Measurements from ENCODE around the gene SMDT1. TPM values are rescaled to one million over a fixed set of nuclear protein-coding genes. Genes with fewer than 3 reads are reported as not detected.
"Not testable (repeated sequence)": the region's sequence is repeated elsewhere in the genome, so short reads cannot be mapped to it uniquely, and the experiment has no call there.

Gene SMDT1
- total and polyA plus RNA-seq, 2 experiments from 2014 or later: 4.9 to 97.9 TPM

DNA sequence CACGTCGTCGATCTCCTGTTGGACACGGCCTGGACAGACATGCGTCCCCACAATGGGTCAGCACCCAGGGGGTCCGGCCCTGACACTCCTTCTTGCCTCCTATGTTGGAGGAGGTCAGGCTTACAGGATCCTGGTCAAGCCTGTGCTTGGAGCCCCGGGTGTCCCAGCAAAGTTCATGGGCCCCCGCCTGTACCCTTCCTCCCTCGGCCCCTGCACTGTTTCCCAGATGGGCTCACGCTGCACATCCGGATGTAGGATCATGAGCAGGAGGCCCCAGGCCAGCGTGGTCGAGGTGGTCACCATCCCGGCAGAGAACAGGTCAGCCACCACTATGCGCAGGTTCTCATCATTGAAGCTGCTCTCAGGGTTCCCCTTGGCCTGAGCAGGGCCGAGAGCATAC is 48.1 kb downstream of the SMDT1 start:
- DNase-seq (ENCODE audit: low spot score) (no peak), ATAC-seq (no peak)
- no peak overlapping the region for H3K4me2 ChIP-seq
- Mint-ChIP-seq H3K36me3 (ENCODE audit: low read depth) (peaks cover 3% of the 10 kb centered on the region; the same call in 1 of the 3 replicates), H3K4me1 (no peaks in the 10 kb centered on the region), H3K27me3 (ENCODE audit: insufficient read depth, low read depth, poor library complexity) (peaks cover 19% of the 10 kb centered on the region), H3K4me3 (no peak overlapping the region), H3K9me3 (peaks cover 3% of the 10 kb centered on the region; the same call in 2 of the 3 replicates), H3K27ac (no peak overlapping the region)
- H3K79me2 ChIP-seq (replicated peaks; ENCODE audit: insufficient read depth): no peaks in the 10 kb centered on the region
- TF ChIP-seq NANOG (IDR thresholded peaks at IDR 0.05; ENCODE audit: borderline replicate concordance) (no peak), ZNF114 (CRISPR knock-in tag; IDR thresholded peaks at IDR 0.05) (no peak), ZNF331 (CRISPR knock-in tag; IDR thresholded peaks at IDR 0.05; ENCODE audit: low read depth) (no peak), STAT1 (IDR thresholded peaks at IDR 0.05; ENCODE audit: unreplicated experiment) (no peak), CREB1 (CRISPR knock-in tag; IDR thresholded peaks at IDR 0.05; ENCODE audit: low read depth) (no peak), POLR2AphosphoS5 (IDR thresholded peaks at IDR 0.05; ENCODE audit: low read depth) (no peak), EZH2 (IDR thresholded peaks at IDR 0.05; ENCODE audit: low read depth, unreplicated experiment) (no peak), JUNB (IDR thresholded peaks at IDR 0.05; ENCODE audit: unreplicated experiment) (no peak)
- TF ChIP-seq, protein P1, sequence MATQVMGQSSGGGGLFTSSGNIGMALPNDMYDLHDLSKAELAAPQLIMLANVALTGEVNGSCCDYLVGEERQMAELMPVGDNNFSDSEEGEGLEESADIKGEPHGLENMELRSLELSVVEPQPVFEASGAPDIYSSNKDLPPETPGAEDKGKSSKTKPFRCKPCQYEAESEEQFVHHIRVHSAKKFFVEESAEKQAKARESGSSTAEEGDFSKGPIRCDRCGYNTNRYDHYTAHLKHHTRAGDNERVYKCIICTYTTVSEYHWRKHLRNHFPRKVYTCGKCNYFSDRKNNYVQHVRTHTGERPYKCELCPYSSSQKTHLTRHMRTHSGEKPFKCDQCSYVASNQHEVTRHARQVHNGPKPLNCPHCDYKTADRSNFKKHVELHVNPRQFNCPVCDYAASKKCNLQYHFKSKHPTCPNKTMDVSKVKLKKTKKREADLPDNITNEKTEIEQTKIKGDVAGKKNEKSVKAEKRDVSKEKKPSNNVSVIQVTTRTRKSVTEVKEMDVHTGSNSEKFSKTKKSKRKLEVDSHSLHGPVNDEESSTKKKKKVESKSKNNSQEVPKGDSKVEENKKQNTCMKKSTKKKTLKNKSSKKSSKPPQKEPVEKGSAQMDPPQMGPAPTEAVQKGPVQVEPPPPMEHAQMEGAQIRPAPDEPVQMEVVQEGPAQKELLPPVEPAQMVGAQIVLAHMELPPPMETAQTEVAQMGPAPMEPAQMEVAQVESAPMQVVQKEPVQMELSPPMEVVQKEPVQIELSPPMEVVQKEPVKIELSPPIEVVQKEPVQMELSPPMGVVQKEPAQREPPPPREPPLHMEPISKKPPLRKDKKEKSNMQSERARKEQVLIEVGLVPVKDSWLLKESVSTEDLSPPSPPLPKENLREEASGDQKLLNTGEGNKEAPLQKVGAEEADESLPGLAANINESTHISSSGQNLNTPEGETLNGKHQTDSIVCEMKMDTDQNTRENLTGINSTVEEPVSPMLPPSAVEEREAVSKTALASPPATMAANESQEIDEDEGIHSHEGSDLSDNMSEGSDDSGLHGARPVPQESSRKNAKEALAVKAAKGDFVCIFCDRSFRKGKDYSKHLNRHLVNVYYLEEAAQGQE (IDR thresholded peaks at IDR 0.05; ENCODE audit: unreplicated experiment): no peak
- TF ChIP-seq, protein P2, sequence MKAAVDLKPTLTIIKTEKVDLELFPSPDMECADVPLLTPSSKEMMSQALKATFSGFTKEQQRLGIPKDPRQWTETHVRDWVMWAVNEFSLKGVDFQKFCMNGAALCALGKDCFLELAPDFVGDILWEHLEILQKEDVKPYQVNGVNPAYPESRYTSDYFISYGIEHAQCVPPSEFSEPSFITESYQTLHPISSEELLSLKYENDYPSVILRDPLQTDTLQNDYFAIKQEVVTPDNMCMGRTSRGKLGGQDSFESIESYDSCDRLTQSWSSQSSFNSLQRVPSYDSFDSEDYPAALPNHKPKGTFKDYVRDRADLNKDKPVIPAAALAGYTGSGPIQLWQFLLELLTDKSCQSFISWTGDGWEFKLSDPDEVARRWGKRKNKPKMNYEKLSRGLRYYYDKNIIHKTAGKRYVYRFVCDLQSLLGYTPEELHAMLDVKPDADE (IDR thresholded peaks at IDR 0.05): no peak
- TF ChIP-seq, protein P3, sequence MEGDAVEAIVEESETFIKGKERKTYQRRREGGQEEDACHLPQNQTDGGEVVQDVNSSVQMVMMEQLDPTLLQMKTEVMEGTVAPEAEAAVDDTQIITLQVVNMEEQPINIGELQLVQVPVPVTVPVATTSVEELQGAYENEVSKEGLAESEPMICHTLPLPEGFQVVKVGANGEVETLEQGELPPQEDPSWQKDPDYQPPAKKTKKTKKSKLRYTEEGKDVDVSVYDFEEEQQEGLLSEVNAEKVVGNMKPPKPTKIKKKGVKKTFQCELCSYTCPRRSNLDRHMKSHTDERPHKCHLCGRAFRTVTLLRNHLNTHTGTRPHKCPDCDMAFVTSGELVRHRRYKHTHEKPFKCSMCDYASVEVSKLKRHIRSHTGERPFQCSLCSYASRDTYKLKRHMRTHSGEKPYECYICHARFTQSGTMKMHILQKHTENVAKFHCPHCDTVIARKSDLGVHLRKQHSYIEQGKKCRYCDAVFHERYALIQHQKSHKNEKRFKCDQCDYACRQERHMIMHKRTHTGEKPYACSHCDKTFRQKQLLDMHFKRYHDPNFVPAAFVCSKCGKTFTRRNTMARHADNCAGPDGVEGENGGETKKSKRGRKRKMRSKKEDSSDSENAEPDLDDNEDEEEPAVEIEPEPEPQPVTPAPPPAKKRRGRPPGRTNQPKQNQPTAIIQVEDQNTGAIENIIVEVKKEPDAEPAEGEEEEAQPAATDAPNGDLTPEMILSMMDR (conservative IDR thresholded peaks at IDR 0.05; ENCODE audit: low read depth in 2 of 2): no peak
- no peak overlapping the region for H2AFZ ChIP-seq
- no peaks in the 10 kb centered on the region for H4K20me1 ChIP-seq (replicated peaks; ENCODE audit: insufficient read depth)
- H3F3A ChIP-seq (replicated peaks; ENCODE audit: low read depth): no peaks in the 10 kb centered on the region
- no peaks in the 10 kb centered on the region for H3K27me3 ChIP-seq (ENCODE audit: insufficient read depth)
- no peaks in the 10 kb centered on the region for H3K36me3 ChIP-seq (ENCODE audit: insufficient read depth)
- no peak overlapping the region for H3K4me3 ChIP-seq
- no peaks in the 10 kb centered on the region for H3K4me1 ChIP-seq (ENCODE audit: insufficient read depth)
- H3K9me2 ChIP-seq (ENCODE audit: insufficient read depth): no peaks in the 10 kb centered on the region
- H3K27ac ChIP-seq (ENCODE audit: low read depth): no peak overlapping the region

DNA sequence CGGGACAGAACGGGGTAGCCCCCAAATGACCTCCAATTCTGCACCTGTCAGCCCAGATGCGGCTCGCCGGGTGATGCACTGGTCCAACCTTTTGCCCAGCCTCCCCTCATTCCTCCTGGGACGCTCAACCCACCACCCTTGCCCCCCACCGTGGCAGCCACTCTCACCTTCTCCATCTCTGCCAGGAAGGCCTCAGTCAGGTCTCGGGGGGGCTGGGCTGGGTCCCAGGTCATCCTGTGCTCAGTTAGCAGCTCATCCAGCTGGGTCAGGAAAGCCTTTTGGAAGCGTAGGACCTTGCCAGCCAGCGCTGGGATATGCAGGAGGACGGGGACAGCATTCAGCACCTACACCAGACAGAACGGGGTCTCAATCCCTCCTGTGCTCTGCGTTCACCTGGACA is 48.5 kb downstream of the SMDT1 start:
- H3K27me3 Mint-ChIP-seq (ENCODE audit: insufficient read depth, low read depth, poor library complexity): peaks cover 21% of the 10 kb centered on the region
- not testable (repeated sequence) for H4K20me1 ChIP-seq (replicated peaks; ENCODE audit: insufficient read depth); H3K27ac Mint-ChIP-seq; H2AFZ ChIP-seq; H3K79me2 ChIP-seq (replicated peaks; ENCODE audit: insufficient read depth); H3K36me3 ChIP-seq (ENCODE audit: insufficient read depth); H3F3A ChIP-seq (replicated peaks; ENCODE audit: low read depth); H3K4me3 ChIP-seq; DNase-seq (ENCODE audit: low spot score); H3K4me3 Mint-ChIP-seq; H3K36me3 Mint-ChIP-seq (ENCODE audit: low read depth); H3K27me3 ChIP-seq (ENCODE audit: insufficient read depth); ATAC-seq; H3K4me1 Mint-ChIP-seq; H3K4me1 ChIP-seq (ENCODE audit: insufficient read depth); H3K9me3 Mint-ChIP-seq; H3K4me2 ChIP-seq; H3K27ac ChIP-seq (ENCODE audit: low read depth); H3K9me2 ChIP-seq (ENCODE audit: insufficient read depth)

DNA sequence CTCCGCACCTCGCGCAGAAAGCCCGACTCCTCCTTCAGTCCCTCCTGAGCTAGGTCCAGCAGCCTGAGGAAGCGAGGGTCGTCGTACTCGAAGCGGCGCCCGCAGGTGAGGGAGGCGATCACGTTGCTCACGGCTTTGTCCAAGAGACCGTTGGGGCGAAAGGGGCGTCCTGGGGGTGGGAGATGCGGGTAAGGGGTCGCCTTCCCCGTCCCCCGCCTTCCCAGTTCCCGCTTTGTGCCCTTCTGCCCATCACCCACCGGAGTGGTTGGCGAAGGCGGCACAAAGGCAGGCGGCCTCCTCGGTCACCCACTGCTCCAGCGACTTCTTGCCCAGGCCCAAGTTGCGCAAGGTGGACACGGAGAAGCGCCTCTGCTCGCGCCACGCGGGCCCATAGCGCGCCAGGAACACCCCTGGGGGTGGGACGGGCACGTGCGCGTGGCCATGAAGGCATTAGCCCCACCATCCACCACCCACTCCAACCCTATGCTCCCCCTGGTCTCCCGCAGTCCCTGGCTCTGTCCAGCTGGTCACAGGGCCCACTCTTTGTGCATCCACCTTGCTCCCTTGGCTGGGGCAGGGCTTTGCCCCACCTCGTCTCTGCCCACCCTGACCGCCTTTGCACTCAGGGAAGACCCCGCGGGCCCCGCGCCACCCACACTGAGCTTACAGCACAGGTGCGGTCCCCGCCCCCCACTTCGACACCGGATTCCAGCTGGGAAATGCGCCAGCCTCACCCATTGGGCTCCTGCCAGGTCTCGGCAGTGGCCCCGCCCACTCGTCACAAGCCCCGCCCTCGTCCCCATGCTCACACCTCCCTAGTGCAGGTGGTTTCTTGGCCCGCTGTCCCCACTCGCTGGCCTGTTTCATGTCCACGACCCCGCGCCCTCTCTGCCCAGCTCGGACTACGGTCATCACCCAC is 49.5 kb downstream of the SMDT1 start:
- ATAC-seq: peak; percentile 55
- not testable (repeated sequence) for H4K20me1 ChIP-seq (replicated peaks; ENCODE audit: insufficient read depth); H3K36me3 Mint-ChIP-seq (ENCODE audit: low read depth); H3K4me3 Mint-ChIP-seq; H3K36me3 ChIP-seq (ENCODE audit: insufficient read depth); H3K4me1 ChIP-seq (ENCODE audit: insufficient read depth); H3K4me1 Mint-ChIP-seq; H3K4me3 ChIP-seq; H3K27me3 ChIP-seq (ENCODE audit: insufficient read depth); H3K9me2 ChIP-seq (ENCODE audit: insufficient read depth); H3K4me2 ChIP-seq; H3F3A ChIP-seq (replicated peaks; ENCODE audit: low read depth); H3K27ac Mint-ChIP-seq; H3K9me3 Mint-ChIP-seq; H3K27ac ChIP-seq (ENCODE audit: low read depth); H2AFZ ChIP-seq; H3K79me2 ChIP-seq (replicated peaks; ENCODE audit: insufficient read depth)
- DNase-seq (ENCODE audit: low spot score): peak; percentile 52
- peaks cover 24% of the 10 kb centered on the region for H3K27me3 Mint-ChIP-seq (ENCODE audit: insufficient read depth, low read depth, poor library complexity)

Measured in GM23338 (cell line).